ENCODE results near the gene TCF20. TPM values are rescaled to one million over a fixed set of nuclear protein-coding genes. Genes with fewer than 3 reads are reported as not detected.

Gene TCF20
- total RNA-seq, 4 donors from 2014 or later, result 20.8 to 34.8 (median 23.3) TPM

DNA sequence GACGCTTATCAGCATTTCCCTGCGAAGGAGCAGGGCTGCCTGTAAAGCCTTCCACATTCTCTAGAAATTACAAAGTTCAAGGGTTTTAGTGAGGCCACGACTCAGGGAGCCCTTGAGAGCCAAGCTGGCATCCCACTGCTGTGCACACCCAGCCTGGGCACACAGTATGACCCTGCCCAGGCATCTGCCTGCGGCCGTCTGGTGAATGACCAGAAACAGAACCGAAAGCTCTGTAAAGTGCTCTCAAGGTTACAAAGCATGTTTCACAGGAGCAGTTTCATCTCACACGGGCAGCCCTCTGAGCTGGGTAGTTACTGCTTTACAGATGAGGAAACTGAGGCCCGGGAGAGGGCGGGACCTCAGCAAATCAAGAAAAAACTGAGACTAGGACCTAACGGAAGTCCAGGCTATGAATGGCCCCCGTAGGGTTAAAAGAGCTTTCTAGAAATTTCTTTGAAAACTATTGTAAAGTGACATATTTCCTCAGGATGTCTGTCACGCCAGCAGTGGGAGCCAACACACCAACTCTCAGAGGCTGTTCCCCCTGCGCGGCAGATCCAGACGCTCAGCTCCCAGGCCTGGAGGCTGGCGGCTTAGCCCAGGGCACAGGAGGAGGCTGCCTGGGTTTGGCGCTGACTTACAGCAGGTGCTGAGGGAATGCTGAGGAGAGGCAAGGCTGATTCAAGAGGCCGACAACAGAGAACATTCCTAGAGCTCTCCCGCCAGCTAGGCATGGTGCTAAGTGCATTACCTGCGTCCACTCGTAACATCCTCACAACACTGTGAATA is 7.7 kb upstream of the TCF20 start:
- ATAC-seq (ENCODE audit: low FRiP score) (no peak), DNase-seq (ENCODE audit: low spot score) (no peak)
- TF ChIP-seq, protein P1, sequence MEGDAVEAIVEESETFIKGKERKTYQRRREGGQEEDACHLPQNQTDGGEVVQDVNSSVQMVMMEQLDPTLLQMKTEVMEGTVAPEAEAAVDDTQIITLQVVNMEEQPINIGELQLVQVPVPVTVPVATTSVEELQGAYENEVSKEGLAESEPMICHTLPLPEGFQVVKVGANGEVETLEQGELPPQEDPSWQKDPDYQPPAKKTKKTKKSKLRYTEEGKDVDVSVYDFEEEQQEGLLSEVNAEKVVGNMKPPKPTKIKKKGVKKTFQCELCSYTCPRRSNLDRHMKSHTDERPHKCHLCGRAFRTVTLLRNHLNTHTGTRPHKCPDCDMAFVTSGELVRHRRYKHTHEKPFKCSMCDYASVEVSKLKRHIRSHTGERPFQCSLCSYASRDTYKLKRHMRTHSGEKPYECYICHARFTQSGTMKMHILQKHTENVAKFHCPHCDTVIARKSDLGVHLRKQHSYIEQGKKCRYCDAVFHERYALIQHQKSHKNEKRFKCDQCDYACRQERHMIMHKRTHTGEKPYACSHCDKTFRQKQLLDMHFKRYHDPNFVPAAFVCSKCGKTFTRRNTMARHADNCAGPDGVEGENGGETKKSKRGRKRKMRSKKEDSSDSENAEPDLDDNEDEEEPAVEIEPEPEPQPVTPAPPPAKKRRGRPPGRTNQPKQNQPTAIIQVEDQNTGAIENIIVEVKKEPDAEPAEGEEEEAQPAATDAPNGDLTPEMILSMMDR (IDR thresholded peaks at IDR 0.05), result no peak

DNA sequence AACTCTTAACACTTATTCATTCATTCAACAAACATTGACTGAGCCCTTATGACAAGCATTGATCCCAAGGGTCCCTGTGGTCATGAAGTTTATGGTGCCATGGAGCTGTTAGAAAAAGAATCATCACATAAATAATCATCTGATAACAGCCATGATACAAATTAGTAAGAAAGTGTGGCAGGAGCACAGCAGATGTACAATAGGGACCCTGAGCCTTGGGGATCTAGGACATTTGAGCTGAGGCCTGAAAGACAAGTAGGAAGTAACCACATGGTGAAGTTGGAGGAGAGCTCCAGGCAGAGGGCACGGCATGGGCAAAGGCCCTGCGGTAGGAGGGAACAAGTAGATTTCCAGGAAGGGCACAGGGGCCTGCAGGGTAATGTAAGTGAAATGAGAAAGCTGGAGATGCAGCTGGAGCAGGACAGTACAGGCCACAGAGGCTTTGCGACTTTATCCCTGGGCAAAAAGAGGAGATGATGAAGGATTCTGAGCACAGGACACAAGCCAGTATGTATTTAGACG is 6.8 kb upstream of the TCF20 start:
- no peak for DNase-seq (ENCODE audit: low spot score)
- TF ChIP-seq, protein P1 (IDR thresholded peaks at IDR 0.05), result no peak
- ATAC-seq (ENCODE audit: low FRiP score), result no peak

DNA sequence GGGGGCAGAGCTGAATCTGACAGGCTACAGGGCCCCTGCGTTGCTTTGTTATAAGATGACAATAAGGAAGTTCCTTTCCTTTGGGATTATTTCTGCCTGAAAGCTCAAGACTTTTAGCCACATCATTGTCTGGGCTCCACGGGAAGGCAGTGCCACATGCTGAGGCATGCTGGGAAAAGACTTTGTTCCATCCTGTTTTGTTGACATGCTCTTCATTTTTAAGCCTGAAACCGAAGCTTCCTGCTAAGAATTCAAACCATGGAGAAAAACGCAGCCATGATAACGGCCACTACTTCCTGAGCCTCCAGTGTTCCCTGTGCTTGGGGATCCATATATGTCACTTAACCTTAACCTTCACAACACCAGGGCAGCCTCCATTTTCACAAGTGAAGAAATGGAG is 5.5 kb upstream of the TCF20 start:
- DNase-seq (ENCODE audit: low spot score), result no peak

DNA sequence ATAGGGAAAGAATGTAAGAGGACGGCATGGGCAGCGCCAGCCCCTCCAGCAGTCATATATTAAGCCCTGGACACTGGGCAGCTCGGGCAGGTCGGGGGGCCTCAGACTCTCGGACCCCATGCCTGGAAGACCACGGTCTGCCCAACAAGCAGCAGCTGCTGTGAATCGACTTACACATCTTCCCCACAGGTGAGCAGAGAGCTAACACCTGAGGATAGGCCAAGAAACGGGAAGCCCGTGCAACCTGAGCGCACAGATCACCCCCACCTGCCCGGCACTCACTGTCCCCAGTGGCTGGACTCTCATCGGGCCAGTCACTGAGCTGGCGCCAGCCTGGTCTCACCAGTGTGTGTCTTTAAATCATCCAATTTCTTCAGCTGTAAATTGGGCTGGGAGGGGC is 4.7 kb upstream of the TCF20 start:
- TF ChIP-seq, protein P1 (IDR thresholded peaks at IDR 0.05), result no peak
- DNase-seq (ENCODE audit: low spot score), result no peak
- no peak for ATAC-seq (ENCODE audit: low FRiP score)

More for the DNA sequence above, 5.5 kb upstream of the TCF20 start:
- no peak for ATAC-seq (ENCODE audit: low FRiP score)
- TF ChIP-seq, protein P1 (IDR thresholded peaks at IDR 0.05), result no peak

DNA sequence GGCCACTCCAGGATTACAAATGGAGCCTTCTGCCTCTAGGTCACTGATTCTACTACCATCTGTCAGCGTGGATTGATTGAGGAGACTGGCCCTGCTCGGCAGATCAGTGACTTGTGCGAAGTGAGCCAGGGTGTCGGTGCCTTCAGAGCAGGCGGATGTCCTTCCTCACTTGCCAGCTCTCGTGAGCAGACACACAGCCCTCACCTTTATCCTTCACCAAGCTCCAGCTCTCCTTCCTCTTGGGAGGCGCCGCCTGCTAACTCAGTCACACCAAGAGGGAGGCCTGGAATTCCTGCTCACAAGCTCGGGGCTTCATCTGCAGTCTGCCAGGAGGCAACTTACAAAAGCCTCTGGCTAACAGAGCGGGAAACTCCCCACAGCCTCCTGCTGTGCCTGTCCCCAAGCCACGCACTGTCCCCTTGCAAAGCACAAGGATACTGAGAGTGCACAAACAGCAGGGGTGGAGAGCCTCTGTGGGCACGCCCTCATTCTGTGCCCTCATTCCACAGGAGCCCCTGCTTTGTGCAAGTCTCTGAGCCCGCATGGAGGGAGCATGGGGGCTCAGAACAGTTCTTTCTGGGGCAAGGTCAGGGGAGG is 3.5 kb upstream of the TCF20 start:
- TF ChIP-seq, protein P1 (IDR thresholded peaks at IDR 0.05), result no peak
- no peak for DNase-seq (ENCODE audit: low spot score)
- no peak for ATAC-seq (ENCODE audit: low FRiP score)

DNA sequence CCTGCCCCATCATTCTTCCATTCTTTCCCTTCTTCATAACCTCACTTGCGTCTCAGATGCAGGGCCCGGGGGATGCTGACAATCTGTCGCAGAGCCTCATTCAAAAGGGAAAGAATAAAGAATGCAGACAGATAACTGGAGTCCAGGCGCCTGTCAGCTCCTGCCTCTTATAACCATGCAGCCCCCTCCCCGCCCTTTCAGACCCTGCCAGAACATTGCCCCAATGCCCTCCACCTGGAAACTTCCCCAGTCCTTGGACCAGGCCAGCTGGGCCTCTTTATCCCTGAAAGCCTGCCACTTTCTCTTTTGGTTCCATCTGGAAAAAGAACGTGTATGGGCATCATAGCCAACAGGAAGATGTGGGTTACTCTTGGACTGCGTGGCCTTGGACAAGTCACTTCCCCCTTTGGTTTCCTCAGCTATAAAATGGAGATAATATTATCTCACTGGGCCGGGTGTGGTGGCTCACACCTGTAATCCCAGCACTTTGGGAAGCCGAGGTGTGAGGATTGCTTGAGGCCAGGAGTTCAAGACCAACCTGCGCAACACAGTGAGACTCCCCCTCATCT is 2.1 kb upstream of the TCF20 start:
- TF ChIP-seq, protein P1 (IDR thresholded peaks at IDR 0.05), result no peak
- ATAC-seq (ENCODE audit: low FRiP score), result no peak
- DNase-seq (ENCODE audit: low spot score), result no peak

All from omental fat pad (tissue), 4 donors.